HG02610 (cell line): ENCODE measurements around the gene HES2.
"Not testable (repeated sequence)": the region's sequence is repeated elsewhere in the genome, so short reads cannot be mapped to it uniquely, and the experiment has no call there.

Source experiments
- ATAC-seq: cut with Tn5 transposase; IDR thresholded peaks from one replicate; pipeline ENCODE4 v1.9.1; 2021; ENCODE audit warnings: mild to moderate bottlenecking, moderate library complexity; ENCODE audit not compliant: unreplicated experiment

The HES2 gene

DNA sequence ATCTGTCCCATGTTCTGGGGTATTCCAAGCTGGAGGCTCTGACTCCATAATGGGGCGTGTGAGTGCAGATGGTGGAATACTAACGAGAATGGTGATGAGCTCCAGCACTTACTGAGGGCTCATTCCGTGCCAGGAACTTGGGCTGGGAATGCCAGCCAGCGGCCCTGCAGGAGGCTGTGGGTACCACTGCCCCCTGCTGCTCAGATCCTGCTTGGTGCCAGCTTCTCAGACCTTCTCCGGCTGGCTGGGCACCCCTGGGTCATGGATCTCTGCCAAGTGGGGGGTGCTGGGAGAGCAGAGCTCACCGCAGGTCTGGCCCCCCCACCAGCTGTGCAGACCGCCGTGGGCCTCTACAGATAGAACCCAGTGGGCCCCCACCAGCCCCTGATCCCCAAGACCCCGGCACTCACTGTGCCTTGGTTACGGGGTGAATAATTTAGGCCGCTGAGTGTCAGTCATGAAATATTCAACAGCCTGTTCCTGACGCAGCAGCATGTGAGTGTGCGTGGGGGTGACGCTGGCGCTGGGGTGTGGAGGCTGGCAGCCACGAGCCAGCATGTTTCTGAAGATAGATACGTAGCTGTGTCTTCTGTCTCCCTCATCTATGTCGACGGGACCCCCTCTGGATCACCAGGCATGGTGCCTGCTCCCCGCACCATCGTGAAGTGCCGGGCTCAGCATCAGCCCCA, 17.4 kb upstream of the HES2 start:
- not testable (repeated sequence) for ATAC-seq

DNA sequence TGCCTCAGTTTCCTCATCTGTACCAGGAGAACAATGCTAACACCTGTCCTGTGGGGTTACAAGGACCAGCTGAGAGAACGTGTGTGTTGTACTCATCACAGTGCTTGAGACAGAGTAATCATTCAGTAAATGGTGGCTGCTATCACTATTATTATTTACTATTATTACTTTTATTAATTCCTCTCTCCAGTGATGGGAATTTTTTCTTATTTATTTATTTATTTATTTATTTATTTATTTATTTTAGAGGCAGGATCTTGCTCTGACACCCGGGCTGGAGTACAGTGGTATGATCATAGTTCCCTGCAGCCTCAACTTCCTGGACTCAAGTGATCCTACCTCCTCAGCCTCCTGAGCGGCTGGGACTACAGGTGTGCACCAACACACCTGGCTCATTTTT, 16.6 kb upstream of the HES2 start:
- ATAC-seq: not testable (repeated sequence)

DNA sequence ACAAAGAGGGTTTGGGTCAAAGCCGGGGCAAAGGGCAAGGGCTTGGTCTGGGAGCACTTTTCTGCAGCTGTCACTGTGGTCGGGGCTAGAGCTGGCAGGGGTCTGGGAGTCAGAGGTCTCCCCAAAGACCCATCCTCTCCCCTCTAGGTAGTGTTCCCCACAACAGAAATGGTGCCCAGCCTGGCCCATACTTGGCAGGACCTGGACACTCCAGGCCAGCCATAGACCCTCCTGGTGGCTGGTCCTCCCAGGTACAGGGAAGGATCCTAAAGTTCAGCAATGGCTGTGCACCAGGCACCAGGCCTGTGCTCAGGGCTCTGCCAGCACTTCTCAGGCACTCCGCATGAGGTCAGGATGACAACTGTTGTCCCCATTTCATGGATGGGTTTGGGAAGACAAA, 15.8 kb upstream of the HES2 start:
- no peak for ATAC-seq

DNA sequence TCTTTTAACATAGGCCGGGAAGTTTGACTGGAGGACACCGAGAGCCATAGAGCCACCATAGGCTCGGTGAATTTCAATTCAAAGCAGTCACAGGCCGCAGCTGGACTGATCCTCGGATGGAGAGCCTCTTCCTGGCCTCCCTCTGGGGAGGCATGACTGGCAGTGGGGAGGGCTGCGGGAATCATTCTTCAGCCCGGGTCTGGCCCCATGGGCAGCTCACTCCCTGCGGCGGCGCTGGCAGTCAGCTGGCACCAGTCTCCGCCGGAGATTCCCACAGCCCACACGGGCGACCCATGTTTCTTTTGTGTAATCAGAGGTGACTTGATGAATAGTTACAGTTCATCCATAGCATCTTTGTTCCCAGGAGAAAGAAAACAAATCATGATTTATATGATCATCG, 15.4 kb upstream of the HES2 start:
- ATAC-seq: no peak

DNA sequence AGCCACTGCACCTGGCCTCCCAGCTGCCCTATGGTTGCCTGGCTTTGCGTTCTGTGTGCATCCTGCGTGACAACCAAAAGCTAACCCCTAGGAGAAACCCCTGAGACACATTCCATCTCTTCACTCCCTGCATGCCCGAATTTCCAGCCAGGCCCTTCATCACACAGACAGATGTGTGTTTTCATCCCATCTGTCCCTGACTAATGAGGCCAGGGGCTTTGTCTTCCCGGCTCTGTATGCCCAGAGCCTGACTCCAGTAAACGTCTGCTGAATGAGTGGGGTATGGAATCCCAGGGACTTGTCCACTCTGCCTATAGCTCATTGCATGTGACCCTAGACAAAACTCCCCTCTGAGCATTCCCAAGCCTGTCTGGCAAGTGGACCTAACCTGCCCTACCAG, 14.5 kb upstream of the HES2 start:
- no peak for ATAC-seq

DNA sequence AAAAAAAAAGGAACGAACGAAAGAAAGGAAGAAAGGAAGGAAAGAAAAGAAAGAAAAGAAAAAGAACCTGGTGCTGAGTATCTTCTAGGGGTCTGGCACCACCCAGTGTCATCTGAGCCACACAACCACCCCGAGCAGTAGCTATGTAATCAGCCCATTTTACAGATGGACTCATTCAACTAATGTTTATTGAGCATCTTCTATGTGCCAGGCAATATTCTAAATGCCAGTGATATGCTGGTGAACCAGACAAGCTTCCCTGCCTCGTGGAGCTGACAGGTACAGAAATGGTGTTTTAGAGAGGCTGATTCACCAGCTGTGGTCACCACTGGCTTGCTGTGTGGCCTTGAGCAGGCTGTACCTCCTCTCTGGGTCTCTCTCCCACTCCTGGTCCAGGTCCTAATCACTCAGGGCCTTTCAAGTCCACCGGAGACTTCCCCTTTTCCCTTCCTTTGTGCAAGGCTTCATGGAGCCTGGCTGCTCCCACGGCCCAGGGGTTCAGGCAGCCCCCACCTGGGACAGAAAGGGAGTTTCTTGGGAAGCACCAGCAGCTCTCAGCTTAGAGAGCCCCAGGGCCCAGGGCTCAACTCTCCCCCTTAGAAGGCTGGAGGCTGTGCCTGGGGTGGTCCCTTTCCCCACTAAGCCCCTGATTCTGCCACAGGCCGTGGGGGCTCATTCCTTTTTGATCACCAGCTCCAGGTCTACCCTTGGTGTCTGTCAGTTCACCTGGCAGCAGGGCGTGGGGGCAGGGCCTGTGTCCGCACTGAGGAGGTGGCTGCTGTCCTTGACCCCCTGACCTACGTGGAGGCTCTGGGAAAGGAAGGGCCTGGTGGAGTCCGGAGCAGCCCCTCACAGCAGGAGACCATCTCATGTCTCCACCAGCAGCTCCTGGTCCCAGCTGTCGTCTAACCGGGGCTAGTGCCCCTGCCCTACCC, 12.2 kb upstream of the HES2 start:
- ATAC-seq: not testable (repeated sequence)

DNA sequence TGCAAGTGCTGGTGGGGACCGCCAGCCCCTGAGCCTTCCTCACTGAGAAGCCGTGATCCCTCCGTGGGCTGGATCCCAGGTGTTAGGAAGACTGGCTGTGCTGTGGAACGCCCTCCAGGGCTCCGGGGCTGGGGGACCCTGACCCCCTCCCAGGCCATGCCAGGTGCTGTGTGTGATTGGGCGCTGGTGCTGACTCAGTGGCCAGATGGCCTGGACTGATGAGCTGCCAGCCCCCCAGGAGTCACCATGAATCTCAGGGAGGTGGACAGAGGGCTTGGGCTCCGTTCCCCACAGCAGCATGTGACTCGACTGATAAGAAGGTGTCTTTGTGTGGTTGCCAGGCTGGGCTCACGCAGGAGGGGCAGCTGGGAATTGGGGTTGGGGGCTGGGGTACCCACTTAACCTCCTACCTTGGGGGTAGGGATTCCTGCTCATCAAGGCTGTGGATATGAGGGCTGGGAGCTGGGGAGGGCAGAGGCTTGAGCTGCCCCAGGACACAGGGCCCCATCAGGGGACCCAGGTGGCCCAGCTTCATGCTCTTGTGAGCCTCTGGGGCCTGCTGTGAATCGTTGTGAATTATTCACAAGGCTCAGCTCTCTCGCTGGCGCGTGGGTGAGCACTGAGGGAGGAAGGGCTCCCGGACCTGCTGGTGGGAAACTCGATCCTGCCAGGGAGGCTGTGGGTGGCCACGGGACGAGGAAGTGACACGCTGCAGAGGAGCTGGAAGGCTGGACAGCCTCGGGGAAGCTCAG, 10.1 kb upstream of the HES2 start:
- not testable (repeated sequence) for ATAC-seq

DNA sequence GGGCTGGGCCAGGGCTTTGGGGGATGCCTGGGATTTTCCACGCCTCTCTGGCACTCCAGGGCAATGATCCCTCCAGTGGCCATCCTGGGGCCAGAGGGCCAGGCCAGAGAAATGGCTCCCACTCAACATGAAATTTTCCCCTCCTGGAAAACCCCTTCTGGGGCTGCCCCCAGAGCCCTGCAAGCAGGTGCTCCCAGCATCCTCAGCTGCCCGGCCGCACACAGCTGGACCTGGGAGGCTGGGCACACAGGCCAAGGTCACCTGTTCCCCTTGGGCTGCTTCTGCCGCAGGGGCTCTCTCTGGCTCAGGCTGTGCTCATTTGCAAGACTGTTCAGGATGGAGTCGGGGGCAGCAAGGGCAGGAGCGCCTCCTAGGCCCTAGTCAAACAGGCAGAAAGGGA, 8.7 kb upstream of the HES2 start:
- not testable (repeated sequence) for ATAC-seq

DNA sequence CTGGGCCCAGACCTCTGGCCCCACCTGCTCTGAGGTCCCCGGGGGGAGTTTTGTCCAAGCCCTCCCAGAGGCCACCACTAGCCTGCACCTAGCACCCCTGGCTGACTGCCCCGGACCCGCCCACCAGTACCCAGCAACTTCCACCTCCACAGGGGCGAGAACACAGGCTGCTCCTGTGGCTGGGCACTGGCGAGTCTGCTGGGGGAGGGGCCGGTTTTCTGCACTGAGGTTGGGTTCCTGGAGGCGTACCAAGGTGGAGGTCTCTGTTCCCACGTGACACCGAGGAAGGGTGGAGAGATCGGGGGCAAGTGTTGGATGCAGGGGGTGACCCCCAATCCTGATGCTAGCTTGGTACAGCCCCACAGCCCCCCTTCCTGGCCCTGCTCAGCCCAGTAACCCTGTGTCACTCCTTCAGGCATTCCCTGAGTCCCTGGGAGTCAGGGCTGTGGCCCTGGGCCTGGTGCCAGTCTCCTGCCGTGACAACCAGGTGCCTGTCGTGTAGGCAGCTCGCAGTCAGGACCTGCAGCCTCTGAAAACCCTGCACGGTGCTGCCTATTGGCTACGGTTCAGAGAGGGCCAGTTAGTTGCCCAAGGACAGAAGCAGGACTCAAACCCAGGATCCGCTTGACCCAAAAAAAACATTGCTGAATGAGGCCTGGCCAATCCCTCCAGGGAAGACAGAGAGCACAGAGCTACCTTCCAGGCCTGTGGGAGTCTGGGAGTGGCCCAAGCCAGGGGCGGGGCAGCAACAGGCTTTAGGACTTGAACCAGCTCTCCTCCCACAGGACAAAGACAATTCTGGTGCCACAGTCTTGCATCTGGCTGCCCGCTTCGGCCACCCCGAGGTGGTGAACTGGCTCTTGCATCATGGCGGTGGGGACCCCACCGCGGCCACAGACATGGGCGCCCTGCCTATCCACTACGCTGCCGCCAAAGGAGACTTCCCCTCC, 8.0 kb upstream of the HES2 start:
- ATAC-seq: no peak

DNA sequence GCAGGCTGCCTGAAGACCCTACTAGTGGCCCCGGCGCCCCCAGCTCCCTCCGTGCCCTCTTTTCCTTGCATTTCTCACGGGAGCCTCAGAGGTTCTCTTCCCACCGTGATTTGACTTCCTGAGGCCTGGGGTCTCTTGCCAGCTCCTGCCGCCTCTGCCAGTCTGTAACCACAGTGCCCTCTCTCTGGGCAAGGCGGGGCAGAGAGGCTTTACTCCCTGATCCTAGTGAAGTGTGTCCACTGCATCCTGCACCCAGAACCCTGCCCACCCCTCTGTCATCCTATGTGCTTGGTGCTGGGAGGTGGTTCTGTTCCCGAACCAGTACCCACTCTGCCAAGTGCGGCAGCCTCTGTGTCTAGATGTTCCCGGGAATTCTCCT, 7.2 kb upstream of the HES2 start:
- no peak for ATAC-seq

DNA sequence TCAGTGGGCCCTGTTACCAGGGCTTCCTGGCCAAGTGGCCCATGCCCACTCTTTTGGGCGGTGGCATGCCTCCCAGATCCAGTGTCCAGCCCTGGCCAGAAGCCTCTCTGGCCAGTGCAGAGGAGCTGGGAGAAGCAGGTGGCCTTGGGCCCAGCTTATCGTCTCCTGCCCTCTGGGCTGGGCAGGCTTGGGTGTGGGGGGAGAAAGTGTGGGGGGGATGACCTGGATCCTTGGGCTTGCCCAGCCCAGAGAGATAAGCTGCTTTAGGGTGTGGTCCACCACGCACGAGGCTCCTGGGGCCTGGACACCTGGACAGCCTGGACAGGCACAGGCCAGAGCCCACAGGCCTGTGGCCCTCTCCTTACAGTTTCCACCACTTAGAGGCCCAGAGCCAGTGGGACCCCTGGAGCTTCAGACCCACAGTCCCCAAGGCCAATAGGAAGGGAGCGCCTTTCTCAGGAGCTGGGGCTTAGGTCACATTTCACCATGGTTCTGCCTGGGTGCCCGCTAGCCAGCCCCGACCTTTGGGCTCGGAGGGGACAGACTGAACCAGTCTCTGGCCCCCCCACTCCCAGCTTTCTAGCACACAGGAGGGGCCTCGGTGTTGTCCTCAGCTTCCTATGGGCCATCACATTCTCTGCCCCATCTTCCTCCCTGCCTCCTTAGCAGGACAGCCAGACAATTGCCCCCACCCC, 6.7 kb upstream of the HES2 start:
- ATAC-seq: no peak

DNA sequence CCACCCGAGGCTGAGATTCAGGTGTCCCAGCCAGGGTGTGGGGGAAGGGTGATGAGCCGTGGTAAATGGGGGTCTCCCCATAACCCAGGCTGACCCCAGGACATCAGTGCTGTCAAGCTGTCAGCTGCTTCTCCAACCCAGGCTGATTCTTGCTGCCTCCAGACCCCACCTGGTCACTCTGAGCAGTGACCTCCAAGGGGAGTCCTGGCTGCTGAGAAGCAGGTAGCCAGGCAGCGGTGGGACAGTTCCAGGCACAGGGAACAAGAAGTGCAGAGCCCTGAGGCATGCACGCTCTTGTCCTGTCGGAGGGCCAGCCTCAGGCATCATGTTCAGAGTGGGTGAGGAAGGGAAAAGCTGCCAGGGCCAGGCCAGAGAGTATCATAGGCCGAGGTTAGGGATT, 5.9 kb upstream of the HES2 start:
- ATAC-seq: no peak

DNA sequence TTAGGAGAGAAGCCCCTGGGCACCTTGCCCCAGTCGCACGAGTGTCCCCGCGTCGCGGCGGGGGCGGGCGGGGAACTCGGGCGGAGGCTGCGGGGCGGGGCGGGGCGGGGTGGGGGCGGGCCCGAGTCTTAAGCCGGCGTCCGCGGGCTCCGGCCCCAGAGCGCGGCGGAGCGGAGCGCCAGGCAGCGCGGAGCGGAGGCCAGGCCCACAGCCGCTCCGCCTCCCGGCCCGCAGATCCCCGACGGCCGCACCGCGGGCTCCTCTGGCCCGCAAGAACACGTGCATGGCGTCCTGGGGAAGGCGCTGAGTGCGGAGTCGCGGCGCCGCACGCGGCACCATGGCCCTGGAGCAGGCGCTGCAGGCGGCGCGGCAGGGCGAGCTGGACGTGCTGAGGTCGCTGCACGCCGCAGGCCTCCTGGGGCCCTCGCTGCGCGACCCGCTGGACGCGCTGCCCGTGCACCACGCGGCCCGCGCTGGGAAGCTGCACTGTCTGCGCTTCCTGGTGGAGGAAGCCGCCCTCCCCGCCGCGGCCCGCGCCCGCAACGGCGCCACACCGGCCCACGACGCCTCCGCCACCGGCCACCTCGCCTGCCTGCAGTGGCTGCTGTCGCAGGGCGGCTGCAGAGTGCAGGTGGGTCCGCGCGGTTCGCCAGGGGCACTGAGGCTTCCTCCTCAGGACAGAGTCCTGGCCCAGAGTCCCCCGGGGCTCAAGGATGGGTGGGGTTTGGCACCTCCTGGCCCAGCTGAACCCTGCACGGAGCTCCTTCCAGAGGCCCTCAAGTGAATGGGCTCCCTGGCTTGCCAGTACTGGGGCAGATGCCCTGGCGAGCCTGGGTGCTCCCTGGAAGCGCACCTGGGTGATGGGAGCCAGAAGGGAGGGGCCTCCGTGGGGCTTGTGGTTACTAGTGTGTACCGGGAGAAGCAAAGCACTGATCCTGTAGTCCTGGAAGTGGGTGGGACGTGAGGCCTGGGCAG, 5.2 kb upstream of the HES2 start, which contains the start of gene ESPN:
Gene ESPN, plus strand, starts transcription at position 158 of the 975 bp plus-strand sequence. Its CDS starts 180 bp downstream, at position 338.
- ATAC-seq: no peak

DNA sequence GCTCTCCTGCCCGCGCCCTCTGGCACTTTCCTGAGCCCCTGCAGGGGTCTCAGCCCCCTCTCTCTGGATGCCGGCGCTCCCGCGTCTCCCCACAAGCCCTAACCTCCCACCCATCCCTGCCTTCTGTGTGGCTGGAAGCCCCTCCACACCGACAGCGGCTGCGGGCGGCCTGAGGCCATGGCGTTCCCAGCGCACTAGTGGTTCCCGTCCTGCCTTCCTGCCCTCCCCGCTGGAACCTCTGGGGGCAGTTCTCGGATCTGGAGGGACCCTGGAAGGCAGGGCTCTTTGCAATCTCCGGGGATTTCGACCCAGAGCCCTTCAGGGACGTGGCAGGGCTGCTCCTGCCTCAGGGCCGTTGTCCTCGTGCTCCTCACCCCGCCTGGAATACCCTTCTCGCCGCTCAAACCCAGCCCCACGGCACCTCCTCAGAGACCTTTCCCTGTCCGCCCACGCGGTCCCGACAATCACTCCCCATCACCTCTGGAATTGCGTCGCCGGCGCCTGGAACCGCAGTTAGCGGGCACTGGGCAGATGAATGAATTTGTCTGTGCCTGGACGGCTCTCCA, 4.4 kb upstream of the HES2 start:
- no peak for ATAC-seq

DNA sequence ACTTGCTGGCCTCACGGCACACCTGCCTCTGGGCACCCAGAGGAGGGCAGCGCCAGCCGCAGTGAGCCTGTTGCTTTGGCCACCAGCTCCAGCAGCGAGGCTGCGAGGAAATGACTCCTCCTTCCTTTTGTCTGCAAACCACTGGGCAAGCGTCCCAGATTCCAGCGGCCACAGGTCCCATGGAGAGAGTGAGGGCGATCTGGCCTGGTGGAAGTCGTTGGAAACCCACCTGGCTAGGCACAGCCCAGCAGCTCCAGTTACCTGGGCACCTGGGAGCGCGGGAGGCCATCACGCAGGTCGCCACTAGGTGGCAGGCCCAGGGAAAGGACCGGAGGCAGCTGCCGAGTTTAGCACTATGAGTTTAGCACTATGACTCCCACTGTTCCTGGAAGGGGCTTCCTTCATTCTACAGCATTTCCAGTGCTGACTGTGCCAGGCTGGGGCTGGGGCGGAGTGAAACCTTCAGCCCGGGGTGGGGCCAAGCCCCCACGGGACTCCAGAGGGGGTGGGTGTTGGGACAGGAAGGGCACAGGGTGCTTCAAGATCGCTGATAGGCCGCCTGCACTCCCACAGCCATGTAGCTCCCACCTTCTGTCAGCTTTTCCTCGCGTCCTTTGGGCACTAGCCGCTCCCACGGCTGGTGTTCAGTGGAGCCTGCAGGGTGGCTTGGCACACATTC, 3.7 kb upstream of the HES2 start:
- no peak for ATAC-seq

DNA sequence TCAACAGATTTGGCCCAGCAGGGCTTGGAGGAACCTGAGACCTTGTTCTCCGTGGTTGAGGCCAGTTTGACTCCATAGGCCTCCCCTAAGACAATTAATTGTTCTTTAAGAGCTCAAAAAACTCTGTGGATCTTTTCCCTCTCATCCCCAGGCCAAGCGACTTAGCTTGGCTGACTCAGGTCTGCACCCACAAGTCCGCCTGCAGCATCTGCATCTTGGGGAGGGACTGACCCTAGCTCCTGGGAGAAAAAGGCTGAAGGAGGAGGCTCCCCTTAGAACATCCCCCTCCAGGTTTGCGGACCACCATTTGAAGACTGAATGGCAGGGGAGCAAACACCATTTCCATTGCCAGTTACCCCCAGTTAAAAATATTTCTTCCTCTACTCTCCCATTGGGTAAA, 1.5 kb upstream of the HES2 start:
- no peak for ATAC-seq

DNA sequence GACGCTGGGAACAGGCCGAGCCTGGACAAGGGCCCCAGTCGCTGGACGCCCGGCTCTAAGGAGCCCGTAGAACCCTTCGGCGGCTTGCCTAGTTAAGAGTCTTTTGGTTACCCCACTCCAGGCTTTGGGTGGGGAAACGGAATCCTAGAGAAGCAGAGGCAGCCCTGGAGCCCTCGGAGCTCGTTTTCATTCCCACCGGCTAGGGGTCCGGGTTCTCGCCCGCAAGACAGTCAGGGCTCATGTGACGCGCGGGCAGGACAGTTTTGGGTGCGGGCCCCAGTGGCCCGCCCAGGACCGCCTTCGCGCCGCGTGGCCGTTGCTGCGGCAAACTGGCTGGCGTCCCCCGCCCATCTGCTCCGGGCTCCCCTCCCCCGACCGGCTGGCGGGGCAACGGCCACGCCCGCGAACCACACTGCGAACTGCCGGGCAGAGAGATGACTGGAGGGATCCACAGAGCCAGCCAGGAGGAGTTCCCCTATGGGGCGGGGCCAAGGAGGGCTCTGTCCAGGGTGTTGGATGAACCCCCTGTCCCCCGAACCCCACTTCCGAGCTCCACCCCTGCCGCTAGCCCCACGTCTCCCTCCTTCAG, 829 bp upstream of the HES2 start:
- ATAC-seq: no peak
